A673 (cell line): ENCODE data around the gene CLCN2.

Experiments
- CTCF ChIP-seq: fragments of 300-800, 200-600 bp; sonication (generic); conservative IDR thresholded peaks from 2 replicates; pipeline ENCODE4 v1.5.1; 2017; ENCODE audit warnings: low read depth, mild to moderate bottlenecking, antibody characterized with exemption, low read length, moderate library complexity, mixed read lengths
- EZH2 ChIP-seq: fragments of 200-600 bp; sonication (generic); IDR thresholded peaks from 2 replicates; pipeline ENCODE4 v1.6.1; 2017; ENCODE audit warnings: borderline replicate concordance, low read depth, mild to moderate bottlenecking, mixed read lengths, antibody characterized with exemption, low read length; ENCODE audit not compliant: poor library complexity, severe bottlenecking

- TF ChIP-seq CTCF: no peak
- TF ChIP-seq EZH2: no peak
Observed at GRCh38 chr3:184381261-184382224, 20.1 kb upstream of the CLCN2 start.
